ES-I3 (cell line): ENCODE measurements around the gene BCO1.

Source experiments
- H3K36me3 ChIP-seq: 2 replicates; pipeline ENCODE4 v1.6.1; 2013; ENCODE audit warnings: mild to moderate bottlenecking, low read length, control low read depth, moderate library complexity; ENCODE audit not compliant: insufficient read depth
- H3K4me1 ChIP-seq: 2 replicates; pipeline ENCODE4 v1.6.1; 2013; ENCODE audit warnings: mild to moderate bottlenecking, control low read depth, low read length; ENCODE audit not compliant: insufficient read depth
- H3K9ac ChIP-seq: 2 replicates; pipeline ENCODE4 v1.6.1; 2013; ENCODE audit warnings: low read depth, mild to moderate bottlenecking, low read length, moderate library complexity
- H3K9me3 ChIP-seq: 2 replicates; pipeline ENCODE4 v1.6.1; 2013; ENCODE audit warnings: mild to moderate bottlenecking, low read length, moderate library complexity; ENCODE audit not compliant: control insufficient read depth, insufficient read depth

The BCO1 gene

GRCh38 chr16:81313701-81314602, 75.5 kb downstream of the BCO1 start:
- no peaks in the 10 kb centered on the region for H3K9me3 ChIP-seq
- no peaks in the 10 kb centered on the region; the same call in 1 of the 2 replicates for H3K36me3 ChIP-seq
- peak overlapping the region; percentile 90 for H3K9ac ChIP-seq
- peaks cover 20% of the 10 kb centered on the region; the same call in 1 of the 2 replicates for H3K4me1 ChIP-seq

- H3K9ac ChIP-seq, result peak within 1 kb of the TSS; percentile 90
- H3K9me3 ChIP-seq, result no peaks in the 10 kb centered on the region
- H3K4me1 ChIP-seq, result peaks cover 27% of the 10 kb centered on the region
- no peaks in the 10 kb centered on the region; the same call in 1 of the 2 replicates for H3K36me3 ChIP-seq
These were observed 76.2 kb downstream of the BCO1 start, which contains the start of gene GAN for GRCh38 chr16:81314603-81315270. TSS of gene GAN (plus strand) at chr16:81314962. CDS start at chr16:81315114, 152 bp downstream.

DNA sequence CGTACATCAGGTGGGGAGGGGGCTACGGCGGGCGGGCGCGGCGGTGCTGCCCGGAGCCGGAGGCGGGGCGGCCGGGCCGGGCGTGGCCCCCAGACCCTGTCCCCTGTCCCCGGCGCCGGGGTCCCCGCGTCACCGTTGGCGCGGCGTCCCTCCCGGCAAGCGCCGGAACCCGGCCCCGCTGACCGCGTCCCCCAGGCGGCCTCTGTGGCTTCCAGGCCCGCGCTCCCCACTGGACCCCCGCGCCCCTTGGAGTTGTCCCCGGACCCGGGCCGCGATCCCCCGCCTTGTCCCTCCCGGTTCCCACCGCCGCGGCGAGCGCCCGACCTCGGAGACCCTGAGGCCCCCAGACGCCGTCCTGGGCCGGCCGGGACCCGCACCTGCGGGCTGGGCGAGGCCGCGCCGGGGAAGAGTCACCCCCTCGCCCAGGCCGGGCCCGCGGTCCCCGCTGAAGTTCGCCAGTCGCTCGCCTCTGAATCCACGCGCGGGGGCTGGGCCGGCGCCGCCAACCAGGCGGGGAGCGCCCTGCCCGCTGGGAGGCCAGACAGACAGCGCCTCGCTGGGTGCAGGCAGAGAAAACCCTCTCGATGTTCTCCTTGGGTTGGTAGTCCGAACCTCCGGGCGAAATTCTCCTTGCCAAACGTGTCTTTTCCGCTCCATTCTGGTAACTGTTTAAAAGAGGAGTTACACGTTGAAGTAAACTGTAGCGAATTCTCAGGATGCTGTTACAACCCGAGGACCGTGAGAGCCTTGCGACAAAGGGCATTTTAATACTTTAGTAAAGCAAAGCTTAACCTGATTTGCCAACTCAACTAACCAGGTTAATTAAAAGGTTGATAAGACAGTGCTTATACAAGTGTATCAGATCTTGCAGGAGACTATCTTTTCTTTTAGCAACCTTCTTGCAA, 77.0 kb downstream of the BCO1 start:
- H3K9me3 ChIP-seq, result no peaks in the 10 kb centered on the region
- H3K36me3 ChIP-seq, result no peaks in the 10 kb centered on the region; the same call in 1 of the 2 replicates
- H3K9ac ChIP-seq, result peak overlapping the region; percentile 90
- peaks cover 27% of the 10 kb centered on the region for H3K4me1 ChIP-seq

DNA sequence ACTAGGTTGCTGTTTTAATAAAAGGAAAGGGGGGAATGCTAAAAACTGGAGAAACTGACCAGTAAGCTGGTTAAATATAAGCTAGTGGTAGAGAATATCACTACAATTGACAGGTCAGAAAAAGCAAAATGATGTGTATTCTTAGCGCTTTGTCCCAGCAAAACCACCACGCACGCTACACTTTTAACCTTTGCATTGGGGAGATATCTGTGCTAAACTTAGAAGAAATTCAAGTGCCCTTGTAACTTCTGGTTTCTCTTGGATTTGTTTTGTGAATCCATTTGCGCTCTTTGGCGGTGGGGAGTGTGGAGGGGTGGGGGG, 77.6 kb downstream of the BCO1 start:
- Histone ChIP-seq H3K9me3 (no peaks in the 10 kb centered on the region), H3K9ac (peak overlapping the region; percentile 90), H3K4me1 (peaks cover 25% of the 10 kb centered on the region), H3K36me3 (no peaks in the 10 kb centered on the region; the same call in 1 of the 2 replicates)

DNA sequence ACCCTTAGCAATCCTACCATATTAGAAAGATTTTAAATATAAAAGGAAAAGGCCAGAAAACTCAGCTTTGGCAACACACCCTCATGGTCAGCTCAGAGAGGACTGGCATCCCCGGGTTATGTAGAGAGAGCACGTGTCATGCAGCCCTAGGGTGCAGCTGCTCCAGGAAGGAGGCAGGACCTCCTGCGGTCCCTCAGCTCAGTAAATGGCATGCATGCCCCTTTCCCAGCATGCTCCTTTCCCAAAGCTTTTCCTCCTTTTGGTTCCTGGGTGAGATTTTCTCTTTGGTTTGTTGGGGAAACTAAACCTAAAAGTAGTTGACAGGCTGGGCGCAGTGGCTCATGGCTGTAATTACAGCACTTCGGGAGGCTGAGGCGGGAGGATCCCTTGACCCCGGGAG, 80.2 kb downstream of the BCO1 start:
- H3K4me1 ChIP-seq, result peaks cover 14% of the 10 kb centered on the region
- H3K9me3 ChIP-seq, result no peaks in the 10 kb centered on the region
- H3K36me3 ChIP-seq, result no peaks in the 10 kb centered on the region
- no peak overlapping the region for H3K9ac ChIP-seq

DNA sequence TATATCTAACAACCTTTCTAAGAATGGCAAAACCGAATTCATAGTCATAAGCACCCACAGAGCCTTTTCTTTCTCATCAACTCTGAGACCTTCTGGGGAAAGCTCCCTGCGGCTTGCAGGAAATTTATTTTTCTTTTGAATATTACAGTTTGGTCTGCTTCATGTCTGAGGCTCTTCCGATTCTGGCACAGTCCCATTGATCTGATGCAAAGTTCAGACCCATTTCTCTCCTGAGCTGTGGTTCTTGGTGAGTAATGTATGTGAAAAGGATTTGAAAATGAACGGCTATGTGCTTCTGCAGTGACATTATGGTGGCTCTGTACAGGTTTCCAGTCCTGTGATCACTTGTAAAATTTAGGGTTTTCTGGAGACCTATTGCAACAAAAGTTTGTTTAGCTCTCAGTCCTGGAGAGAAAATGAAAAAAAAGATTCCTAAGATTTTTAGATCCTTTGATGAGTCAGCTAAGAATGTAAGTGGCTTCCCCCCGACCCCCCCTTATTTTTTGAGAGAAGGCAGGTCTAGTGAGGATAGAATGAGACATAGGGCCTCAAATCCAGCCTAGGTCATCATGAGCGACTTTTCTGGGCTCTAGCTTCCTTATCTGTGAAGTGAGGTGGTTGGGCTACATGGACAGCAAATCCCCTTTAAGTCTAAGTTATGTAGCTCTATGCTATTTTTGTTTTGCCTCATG, 80.9 kb downstream of the BCO1 start:
- no peaks in the 10 kb centered on the region for H3K9me3 ChIP-seq
- no peak overlapping the region for H3K9ac ChIP-seq
- H3K4me1 ChIP-seq, result peaks cover 14% of the 10 kb centered on the region
- no peaks in the 10 kb centered on the region for H3K36me3 ChIP-seq

GRCh38 chr16:81321039-81321438, 82.5 kb downstream of the BCO1 start:
- H3K9me3 ChIP-seq, result no peaks in the 10 kb centered on the region
- peaks cover 14% of the 10 kb centered on the region for H3K4me1 ChIP-seq
- no peaks in the 10 kb centered on the region for H3K36me3 ChIP-seq
- H3K9ac ChIP-seq, result no peak overlapping the region

GRCh38 chr16:81321536-81321935, 83.0 kb downstream of the BCO1 start:
- Histone ChIP-seq H3K4me1 (peaks cover 14% of the 10 kb centered on the region), H3K9me3 (no peaks in the 10 kb centered on the region), H3K9ac (no peak overlapping the region), H3K36me3 (no peaks in the 10 kb centered on the region)

GRCh38 chr16:81324808-81325207, 86.3 kb downstream of the BCO1 start:
- no peak overlapping the region for H3K9ac ChIP-seq
- H3K4me1 ChIP-seq, result no peaks in the 10 kb centered on the region
- no peaks in the 10 kb centered on the region for H3K36me3 ChIP-seq
- no peaks in the 10 kb centered on the region for H3K9me3 ChIP-seq

GRCh38 chr16:81327011-81327410, 88.5 kb downstream of the BCO1 start:
- Histone ChIP-seq H3K9me3 (no peaks in the 10 kb centered on the region), H3K4me1 (no peaks in the 10 kb centered on the region), H3K9ac (no peak overlapping the region), H3K36me3 (no peaks in the 10 kb centered on the region)

- Histone ChIP-seq H3K36me3 (no peaks in the 10 kb centered on the region), H3K9me3 (no peaks in the 10 kb centered on the region), H3K9ac (no peak overlapping the region), H3K4me1 (no peaks in the 10 kb centered on the region)
These were observed 89.1 kb downstream of the BCO1 start for GRCh38 chr16:81327447-81328196.

GRCh38 chr16:81329947-81330346, 91.5 kb downstream of the BCO1 start:
- H3K4me1 ChIP-seq, result no peaks in the 10 kb centered on the region
- no peaks in the 10 kb centered on the region; the same call in 1 of the 2 replicates for H3K9me3 ChIP-seq
- no peaks in the 10 kb centered on the region for H3K36me3 ChIP-seq
- H3K9ac ChIP-seq, result no peak overlapping the region

- Histone ChIP-seq H3K9ac (no peak overlapping the region), H3K4me1 (no peaks in the 10 kb centered on the region), H3K9me3 (peaks cover 5% of the 10 kb centered on the region; the same call in 1 of the 2 replicates), H3K36me3 (peaks cover 2% of the 10 kb centered on the region; the same call in 1 of the 2 replicates)
These were observed 94.9 kb downstream of the BCO1 start for GRCh38 chr16:81333356-81333755.
